Calu3 (cell line): Measurements from ENCODE around the gene SHANK1. TPM values are rescaled to one million over a fixed set of nuclear protein-coding genes. Genes with fewer than 3 reads are reported as not detected.

Source experiments
- BruUV-seq: library from RNA; stranded (reverse); fragments of 400-500 nt; replicated peaks from 2 replicates; lab custom pipeline; 2021; lab: Mats Ljungman, UMichigan
- CTCF ChIA-PET: fragments of 300-600 bp; sonication (Branson Sonifier 250); formaldehyde crosslinking; loops from one replicate; lab custom pipeline; 2022; ENCODE audit warnings: antibody characterized with exemption; lab: Charles Lee
- DNase-seq: peaks from one replicate; pipeline ENCODE4 v3.0.0; 2022
- H3K27ac Mint-ChIP-seq: one replicate; pipeline ENCODE4 v1.8.0; 2022; ENCODE audit warnings: mixed read lengths; ENCODE audit not compliant: unreplicated experiment
- H3K27me3 Mint-ChIP-seq: one replicate; pipeline ENCODE4 v1.8.0; 2022; ENCODE audit warnings: mixed read lengths; ENCODE audit not compliant: unreplicated experiment
- H3K36me3 Mint-ChIP-seq: one replicate; pipeline ENCODE4 v1.8.0; 2022; ENCODE audit warnings: mild to moderate bottlenecking, moderate library complexity, mixed read lengths; ENCODE audit not compliant: insufficient read depth, unreplicated experiment
- H3K4me1 Mint-ChIP-seq: one replicate; pipeline ENCODE4 v1.8.0; 2022; ENCODE audit warnings: mild to moderate bottlenecking, low read depth, mixed read lengths; ENCODE audit not compliant: unreplicated experiment
- H3K4me3 Mint-ChIP-seq: one replicate; pipeline ENCODE4 v1.8.0; 2022; ENCODE audit warnings: mild to moderate bottlenecking, low read depth, moderate library complexity, mixed read lengths; ENCODE audit not compliant: unreplicated experiment
- H3K9me3 Mint-ChIP-seq: one replicate; pipeline ENCODE4 v1.8.0; 2022; ENCODE audit warnings: low read depth, mixed read lengths; ENCODE audit not compliant: unreplicated experiment
- CTCF ChIP-seq: fragments of 200-600 bp; IDR thresholded peaks from one replicate; pipeline ENCODE4 v1.8.0; 2022; ENCODE audit warnings: antibody characterized with exemption; ENCODE audit not compliant: unreplicated experiment
- intact Hi-C: fragments of 100-400 bp; cut with micrococcal nuclease; formaldehyde crosslinking; loops from one replicate; pipeline ENCODE4 v1.10.0; 2022; ENCODE audit not compliant: unreplicated experiment
- total RNA-seq: library from RNA; stranded (reverse); gene quantifications from 2 replicates; pipeline ENCODE4 v1.2.3, GENCODE V29; 2022

SHANK1 gene
- total RNA-seq, 1 experiment from 2014 or later: not detected

GRCh38 chr19:50645107-50645506, 74.5 kb downstream of the SHANK1 start:
- H3K4me3 Mint-ChIP-seq: no peak overlapping the region
- TF ChIP-seq CTCF: no peak
- no TSS peak for BruUV-seq
- H3K27ac Mint-ChIP-seq: no peak overlapping the region
- H3K9me3 Mint-ChIP-seq: no peaks in the 10 kb centered on the region
- intact Hi-C loops: no loop called here
- CTCF ChIA-PET: no interaction called here
- H3K4me1 Mint-ChIP-seq: no peaks in the 10 kb centered on the region
- no peak for DNase-seq
- H3K27me3 Mint-ChIP-seq: peaks cover 8% of the 10 kb centered on the region
- no peaks in the 10 kb centered on the region for H3K36me3 Mint-ChIP-seq

- no TSS peak for BruUV-seq
- TF ChIP-seq CTCF: no peak
- no peaks in the 10 kb centered on the region for H3K9me3 Mint-ChIP-seq
- DNase-seq: no peak
- peaks cover under 1% of the 10 kb centered on the region for H3K27me3 Mint-ChIP-seq
- H3K36me3 Mint-ChIP-seq: no peaks in the 10 kb centered on the region
- intact Hi-C loops: no loop called here
- H3K4me1 Mint-ChIP-seq: no peaks in the 10 kb centered on the region
- H3K4me3 Mint-ChIP-seq: no peak overlapping the region
- CTCF ChIA-PET: no interaction called here
- no peak overlapping the region for H3K27ac Mint-ChIP-seq
These were observed 75.2 kb downstream of the SHANK1 start for GRCh38 chr19:50644315-50644915.

- no peak for DNase-seq
- no peaks in the 10 kb centered on the region for H3K9me3 Mint-ChIP-seq
- H3K27me3 Mint-ChIP-seq: peaks cover 34% of the 10 kb centered on the region
These were observed 79.2 kb downstream of the SHANK1 start for GRCh38 chr19:50640368-50640767.

More at GRCh38 chr19:50640368-50640767, 79.2 kb downstream of the SHANK1 start:
- no peaks in the 10 kb centered on the region for H3K4me1 Mint-ChIP-seq
- no peak for TF ChIP-seq CTCF
- no peak overlapping the region for H3K27ac Mint-ChIP-seq
- H3K4me3 Mint-ChIP-seq: no peak overlapping the region
- BruUV-seq: no TSS peak
- no peaks in the 10 kb centered on the region for H3K36me3 Mint-ChIP-seq
- CTCF ChIA-PET: interaction anchor here (0.7 kb wide), 1 partner anchor 10 kb away, joined by 7 read pairs; no protein-coding TSS in a partner anchor
- intact Hi-C loops: no loop called here
